Measurements from ENCODE around the gene CARD16.

GRCh38 chr11:105024394-105024793 lies 20.7 kb downstream of the CARD16 start:
- TF ChIP-seq, protein P1, sequence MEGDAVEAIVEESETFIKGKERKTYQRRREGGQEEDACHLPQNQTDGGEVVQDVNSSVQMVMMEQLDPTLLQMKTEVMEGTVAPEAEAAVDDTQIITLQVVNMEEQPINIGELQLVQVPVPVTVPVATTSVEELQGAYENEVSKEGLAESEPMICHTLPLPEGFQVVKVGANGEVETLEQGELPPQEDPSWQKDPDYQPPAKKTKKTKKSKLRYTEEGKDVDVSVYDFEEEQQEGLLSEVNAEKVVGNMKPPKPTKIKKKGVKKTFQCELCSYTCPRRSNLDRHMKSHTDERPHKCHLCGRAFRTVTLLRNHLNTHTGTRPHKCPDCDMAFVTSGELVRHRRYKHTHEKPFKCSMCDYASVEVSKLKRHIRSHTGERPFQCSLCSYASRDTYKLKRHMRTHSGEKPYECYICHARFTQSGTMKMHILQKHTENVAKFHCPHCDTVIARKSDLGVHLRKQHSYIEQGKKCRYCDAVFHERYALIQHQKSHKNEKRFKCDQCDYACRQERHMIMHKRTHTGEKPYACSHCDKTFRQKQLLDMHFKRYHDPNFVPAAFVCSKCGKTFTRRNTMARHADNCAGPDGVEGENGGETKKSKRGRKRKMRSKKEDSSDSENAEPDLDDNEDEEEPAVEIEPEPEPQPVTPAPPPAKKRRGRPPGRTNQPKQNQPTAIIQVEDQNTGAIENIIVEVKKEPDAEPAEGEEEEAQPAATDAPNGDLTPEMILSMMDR (IDR thresholded peaks at IDR 0.05; ENCODE audit: low read depth, low read length, poor library complexity, severe bottlenecking), result no peak
- TF ChIP-seq EZH2phosphoT487 (IDR thresholded peaks at IDR 0.05; ENCODE audit: borderline replicate concordance, low read length), result no peak

All from DOHH2 (cell line).